H1 (cell line): ENCODE results near the gene SLC24A5.

Experiments used
- CTCF ChIP-seq, 3 experiments: IDR thresholded peaks; 1 replicate in 2 of 3; 2 replicates in 1 of 3; pipeline versions ENCODE4 v1.5.1 to v1.6.1; 2011; ENCODE audit warnings: low read length in 3 of 3, mild to moderate bottlenecking in 3 of 3, inconsistent platforms in 2 of 3, low read depth in 1 of 3, moderate library complexity in 1 of 3; ENCODE audit not compliant: insufficient read depth in 1 of 3; ENCODE audit errors: control extremely low read depth in 1 of 3
- EGR1 ChIP-seq: IDR thresholded peaks from 2 replicates; pipeline ENCODE4 v1.6.1; 2011; ENCODE audit warnings: low read depth, low read length, borderline replicate concordance
- EZH2 ChIP-seq: fragments of 200-600 bp; sonication (generic); IDR thresholded peaks from 2 replicates; pipeline ENCODE4 v1.7.1; 2012; ENCODE audit warnings: low read depth, mild to moderate bottlenecking, moderate library complexity, low read length, inconsistent platforms; ENCODE audit not compliant: severe bottlenecking
- PHF8 ChIP-seq: fragments of 200-600 bp; sonication (generic); conservative IDR thresholded peaks from 2 replicates; pipeline ENCODE4 v1.7.1; 2012; ENCODE audit warnings: low read depth, mild to moderate bottlenecking, inconsistent platforms, low read length, moderate library complexity

- peak; percentile 28 to 80 (median 72) for TF ChIP-seq CTCF (IDR thresholded peaks at IDR 0.05; ENCODE audit: control extremely low read depth in 1 of 3, insufficient read depth in 1 of 3, low read depth in 1 of 3, low read length in 3 of 3)
- TF ChIP-seq EZH2: no peak
- TF ChIP-seq EGR1: no peak
- no peak for TF ChIP-seq PHF8
Measured at GRCh38 chr15:48084759-48085590, 35.8 kb upstream of the SLC24A5 start.
